HG03103 (cell line): Measurements from ENCODE around the gene CXCR2.

Experiments
- ATAC-seq: cut with Tn5 transposase; IDR thresholded peaks from one replicate; pipeline ENCODE4 v1.9.1; 2021; ENCODE audit warnings: low read depth; ENCODE audit not compliant: unreplicated experiment

The CXCR2 gene

GRCh38 chr2:218180467-218181114 is 54.8 kb downstream of the CXCR2 start:
- no peak for ATAC-seq

GRCh38 chr2:218184331-218184730 is 58.5 kb downstream of the CXCR2 start:
- no peak for ATAC-seq

DNA sequence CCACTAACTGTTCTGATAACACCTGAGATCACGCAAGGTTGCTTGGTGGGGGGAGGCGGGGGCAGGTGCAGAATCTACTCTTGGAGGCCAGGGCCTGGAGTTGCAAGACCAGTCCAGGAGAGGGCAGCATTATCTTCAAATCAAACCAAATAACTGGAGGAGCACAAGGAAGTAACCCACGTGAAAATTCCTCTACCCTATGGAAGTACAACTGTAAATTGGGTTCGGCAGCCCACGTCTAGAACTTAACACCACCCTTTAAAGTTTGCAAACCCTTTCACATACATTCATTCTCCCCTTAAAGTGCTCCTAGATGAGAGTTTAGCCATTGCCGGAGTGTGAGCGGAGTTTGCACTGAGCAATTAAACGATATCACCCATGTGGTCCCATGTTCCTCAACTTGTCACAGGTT is 60.5 kb downstream of the CXCR2 start:
- ATAC-seq = peak; percentile 81
